Measurements from ENCODE around the gene PACSIN2.

PACSIN2 gene

GRCh38 chr22:43044290-43044712 is 29.4 kb upstream of the PACSIN2 start:
- DNase-seq (ENCODE audit: low read depth): no peak
- no peak overlapping the region for H3K4me3 ChIP-seq (ENCODE audit: control insufficient read depth, low read depth, low read length)
- no peak for TF ChIP-seq CTCF (conservative IDR thresholded peaks at IDR 0.05; ENCODE audit: control insufficient read depth, insufficient read depth, low read depth, low read length)

GRCh38 chr22:43042101-43042780 is 27.3 kb upstream of the PACSIN2 start:
- DNase-seq (ENCODE audit: low read depth): no peak
- TF ChIP-seq CTCF (conservative IDR thresholded peaks at IDR 0.05; ENCODE audit: control insufficient read depth, insufficient read depth, low read depth, low read length): no peak
- no peak overlapping the region for H3K4me3 ChIP-seq (ENCODE audit: control insufficient read depth, low read depth, low read length)

GRCh38 chr22:43039800-43040199 is 24.9 kb upstream of the PACSIN2 start:
- no peak for TF ChIP-seq CTCF (conservative IDR thresholded peaks at IDR 0.05; ENCODE audit: control insufficient read depth, insufficient read depth, low read depth, low read length)
- DNase-seq (ENCODE audit: low read depth): no peak
- no peak overlapping the region for H3K4me3 ChIP-seq (ENCODE audit: control insufficient read depth, low read depth, low read length)

GRCh38 chr22:43038325-43038724 is 23.4 kb upstream of the PACSIN2 start:
- no peak overlapping the region for H3K4me3 ChIP-seq (ENCODE audit: control insufficient read depth, low read depth, low read length)
- no peak for TF ChIP-seq CTCF (conservative IDR thresholded peaks at IDR 0.05; ENCODE audit: control insufficient read depth, insufficient read depth, low read depth, low read length)

GRCh38 chr22:43036282-43036829 is 21.4 kb upstream of the PACSIN2 start:
- no peak overlapping the region for H3K4me3 ChIP-seq (ENCODE audit: control insufficient read depth, low read depth, low read length)
- peak; percentile 95 for DNase-seq (ENCODE audit: low read depth)
- no peak for TF ChIP-seq CTCF (conservative IDR thresholded peaks at IDR 0.05; ENCODE audit: control insufficient read depth, insufficient read depth, low read depth, low read length)

More at GRCh38 chr22:43038325-43038724, 23.4 kb upstream of the PACSIN2 start:
- peak; percentile 61 for DNase-seq (ENCODE audit: low read depth)

GRCh38 chr22:43035250-43035649 is 20.3 kb upstream of the PACSIN2 start:
- H3K4me3 ChIP-seq (ENCODE audit: control insufficient read depth, low read depth, low read length): no peak overlapping the region
- no peak for TF ChIP-seq CTCF (conservative IDR thresholded peaks at IDR 0.05; ENCODE audit: control insufficient read depth, insufficient read depth, low read depth, low read length)
- DNase-seq (ENCODE audit: low read depth): no peak
